GM10266 (cell line): ENCODE data around the gene NELL1.
A peak's percentile ranks its signal among the peaks of the same experiment; 100 is the strongest.

Source experiments
- DNase-seq: peaks from one replicate; pipeline ENCODE4 v3.0.0; 2012; ENCODE audit errors: extremely low spot score
- TF ChIP-seq, protein P1 (sequence below): IDR thresholded peaks from 2 replicates; pipeline ENCODE4 v1.5.1; 2012; ENCODE audit warnings: mild to moderate bottlenecking, low read depth; ENCODE audit not compliant: control insufficient read depth, insufficient read depth; ENCODE audit errors: missing control alignments

NELL1 gene

GRCh38 chr11:21501245-21501644 is 831.9 kb downstream of the NELL1 start:
- DNase-seq = no peak
- TF ChIP-seq, protein P1, sequence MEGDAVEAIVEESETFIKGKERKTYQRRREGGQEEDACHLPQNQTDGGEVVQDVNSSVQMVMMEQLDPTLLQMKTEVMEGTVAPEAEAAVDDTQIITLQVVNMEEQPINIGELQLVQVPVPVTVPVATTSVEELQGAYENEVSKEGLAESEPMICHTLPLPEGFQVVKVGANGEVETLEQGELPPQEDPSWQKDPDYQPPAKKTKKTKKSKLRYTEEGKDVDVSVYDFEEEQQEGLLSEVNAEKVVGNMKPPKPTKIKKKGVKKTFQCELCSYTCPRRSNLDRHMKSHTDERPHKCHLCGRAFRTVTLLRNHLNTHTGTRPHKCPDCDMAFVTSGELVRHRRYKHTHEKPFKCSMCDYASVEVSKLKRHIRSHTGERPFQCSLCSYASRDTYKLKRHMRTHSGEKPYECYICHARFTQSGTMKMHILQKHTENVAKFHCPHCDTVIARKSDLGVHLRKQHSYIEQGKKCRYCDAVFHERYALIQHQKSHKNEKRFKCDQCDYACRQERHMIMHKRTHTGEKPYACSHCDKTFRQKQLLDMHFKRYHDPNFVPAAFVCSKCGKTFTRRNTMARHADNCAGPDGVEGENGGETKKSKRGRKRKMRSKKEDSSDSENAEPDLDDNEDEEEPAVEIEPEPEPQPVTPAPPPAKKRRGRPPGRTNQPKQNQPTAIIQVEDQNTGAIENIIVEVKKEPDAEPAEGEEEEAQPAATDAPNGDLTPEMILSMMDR = no peak

DNA sequence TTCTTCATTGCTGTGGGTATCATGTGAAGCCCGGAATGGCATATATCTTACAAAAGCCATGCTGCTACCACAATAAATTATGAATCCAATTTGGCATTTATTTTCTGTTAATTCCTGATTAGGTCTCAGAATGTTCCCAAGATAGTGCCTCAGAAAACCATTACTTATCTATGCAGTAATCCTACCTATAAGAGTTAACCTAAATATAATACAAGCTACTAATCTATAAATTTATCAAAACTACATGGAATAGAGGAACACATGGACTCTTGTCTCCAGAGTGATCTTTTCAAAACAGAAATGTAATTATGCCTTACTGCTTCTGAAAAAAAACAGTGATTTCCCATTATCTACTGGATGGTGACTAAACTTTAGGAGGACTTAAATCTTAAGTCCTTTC is 835.7 kb downstream of the NELL1 start:
- TF ChIP-seq, protein P1 = no peak

DNA sequence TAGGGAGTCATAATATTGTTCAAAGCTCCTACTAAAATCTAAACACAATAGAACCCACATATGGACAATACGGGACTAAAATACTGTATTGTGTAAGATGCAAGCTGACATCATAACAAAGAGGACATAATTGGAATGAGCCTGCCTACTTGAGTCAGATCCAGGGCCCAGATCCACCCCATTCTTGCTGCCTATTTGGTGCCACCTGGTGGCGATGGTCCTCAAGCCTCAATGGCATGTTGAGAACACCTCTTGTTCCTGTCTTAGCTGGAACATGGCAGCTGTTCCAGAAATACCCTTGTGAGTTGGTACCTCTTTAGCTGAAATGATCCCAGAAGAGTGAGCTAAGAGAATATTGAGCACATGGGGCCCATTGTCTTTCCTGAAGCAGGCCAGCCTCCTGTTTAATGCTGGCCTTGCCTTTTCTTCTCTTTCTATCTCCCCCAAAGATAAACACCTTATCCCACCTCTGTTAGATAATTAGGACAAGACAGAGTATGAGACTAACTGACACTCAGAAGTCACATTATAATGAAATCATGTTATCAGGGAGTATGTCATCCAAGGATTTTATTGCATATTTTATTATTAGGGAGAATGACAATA is 842.6 kb downstream of the NELL1 start:
- TF ChIP-seq, protein P1 = peak; percentile 68
- DNase-seq = peak; percentile 23

More for the DNA sequence above, 835.7 kb downstream of the NELL1 start:
- DNase-seq = no peak

GRCh38 chr11:21514316-21514715 is 844.9 kb downstream of the NELL1 start:
- TF ChIP-seq, protein P1 = no peak
- no peak for DNase-seq

- DNase-seq = no peak
- TF ChIP-seq, protein P1 = no peak
Observed at GRCh38 chr11:21520244-21520643, 850.9 kb downstream of the NELL1 start.

GRCh38 chr11:21529187-21529586 is 859.8 kb downstream of the NELL1 start:
- TF ChIP-seq, protein P1 = no peak
- no peak for DNase-seq

DNA sequence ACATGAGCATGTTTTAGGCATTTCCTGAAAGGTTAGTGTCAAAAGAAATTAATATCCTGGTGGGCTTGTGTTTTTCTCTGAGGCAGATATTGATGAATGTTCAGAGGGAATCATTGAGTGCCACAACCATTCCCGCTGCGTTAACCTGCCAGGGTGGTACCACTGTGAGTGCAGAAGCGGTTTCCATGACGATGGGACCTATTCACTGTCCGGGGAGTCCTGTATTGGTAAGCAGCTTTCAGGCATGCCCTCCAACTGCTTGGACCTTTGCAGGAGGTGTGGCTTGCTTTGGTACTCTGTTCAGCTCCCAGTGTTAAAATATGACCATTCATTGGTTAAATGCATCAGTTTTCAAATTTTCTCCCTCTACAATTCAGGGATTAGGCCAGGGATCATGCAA is 864.9 kb downstream of the NELL1 start:
- TF ChIP-seq, protein P1 = no peak
- DNase-seq = no peak
